Uterus (tissue), 4 donors: ENCODE measurements around the gene ADAP1. TPM values are rescaled to one million over a fixed set of nuclear protein-coding genes. Genes with fewer than 3 reads are reported as not detected.

Experiments used
- DNase-seq, 2 donors: peaks; one replicate each; pipeline ENCODE4 v3.0.0-alpha.2; 2019 to 2020
- H3K27ac ChIP-seq, 2 donors: fragments of 200-600 bp; sonication (generic); 1 replicate in 1 of 2; 2 replicates in 1 of 2; pipeline ENCODE4 v1.5.1; 2016 to 2018
- H3K27me3 ChIP-seq, 2 donors: fragments of 200-600 bp; sonication (generic); one replicate each; pipeline ENCODE4 v1.5.1; 2018 to 2019; ENCODE audit warnings: control low read depth in 1 of 2
- H3K36me3 ChIP-seq, 2 donors: fragments of 200-600 bp; sonication (generic); one replicate each; pipeline ENCODE4 v1.5.1; 2019; ENCODE audit warnings: control low read depth in 1 of 2
- H3K4me1 ChIP-seq, 2 donors: fragments of 200-600 bp; sonication (generic); one replicate each; pipeline ENCODE4 v1.5.1; 2018 to 2019; ENCODE audit warnings: control low read depth in 1 of 2
- H3K4me3 ChIP-seq, 2 donors: fragments of 200-600 bp; sonication (generic); 1 replicate in 1 of 2; 2 replicates in 1 of 2; pipeline ENCODE4 v1.5.1; 2018 to 2019; ENCODE audit warnings: mild to moderate bottlenecking in 1 of 2
- H3K9me3 ChIP-seq, 2 donors: fragments of 200-600 bp; sonication (generic); one replicate each; pipeline ENCODE4 v1.5.1; 2019; ENCODE audit warnings: control low read depth in 1 of 2
- POLR2A ChIP-seq, 2 donors: fragments of 450-650 bp; IDR thresholded peaks; one replicate each; pipeline ENCODE4 v1.6.1; 2016; ENCODE audit warnings: antibody characterized with exemption in 2 of 2, mild to moderate bottlenecking in 1 of 2, moderate library complexity in 1 of 2
- intact Hi-C: fragments of 100-400 bp; cut with DNase I; formaldehyde crosslinking; loops from one replicate; pipeline ENCODE4 v1.15.1; 2023; ENCODE audit warnings: low total_unique reads
- total RNA-seq, 4 donors: library from RNA; depleted of rRNA in 3 of 4; stranded (reverse); fragments of >200 nt in 3 of 4; gene quantifications; one replicate each; pipeline versions ENCODE4 v1.1.0 to v1.2.4, GENCODE V29; 2014 to 2023
- TF ChIP-seq, protein P1 (sequence below), 4 experiments: fragments of 200-600 bp in 2 of 4; fragments of 450-650 bp in 2 of 4; sonication (generic) in 2 of 4; IDR thresholded peaks; one replicate each; pipeline ENCODE4 v1.5.1; 2016 to 2019; ENCODE audit warnings: antibody characterized with exemption in 4 of 4, mild to moderate bottlenecking in 2 of 4, moderate library complexity in 1 of 4
- donor health status: DM: yes; HTN: yes; CAD: no.

The ADAP1 gene
- total RNA-seq, 4 donors from 2014 or later: 3.2 to 17.4 (median 10.9) TPM

DNA sequence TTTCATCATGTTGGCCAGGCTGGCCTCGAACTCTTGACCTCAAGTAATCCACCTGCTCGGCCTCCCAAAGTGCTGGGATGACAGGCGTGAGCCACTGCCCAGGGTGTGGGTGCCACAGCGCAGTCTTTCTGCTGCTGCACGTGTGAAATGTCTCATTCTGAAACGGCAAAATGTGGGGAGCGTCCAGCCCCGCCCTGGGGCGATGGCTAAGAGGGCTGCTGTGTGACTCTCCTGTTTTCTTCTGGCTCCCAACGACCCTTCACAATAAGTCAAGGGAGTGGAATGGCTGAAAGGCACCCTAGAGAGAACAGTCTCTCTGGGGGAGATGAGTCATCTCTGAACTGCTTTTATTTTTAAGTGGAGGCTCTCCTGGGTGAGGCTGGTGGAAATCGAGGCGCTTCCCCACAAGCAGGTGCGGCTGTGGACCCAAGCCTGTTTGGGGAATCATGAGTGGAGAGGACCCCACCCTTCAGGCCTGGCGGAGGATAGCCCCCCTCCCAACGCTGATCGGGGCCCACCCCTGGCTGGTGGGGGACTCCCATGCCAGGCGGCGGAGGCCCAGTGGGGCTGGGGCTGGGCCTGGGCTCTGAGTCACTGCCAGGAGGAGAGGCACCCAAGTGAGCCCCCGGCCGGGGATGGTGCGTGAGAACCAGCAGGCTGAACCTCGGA, 18.0 kb downstream of the ADAP1 start:
- Histone ChIP-seq H3K4me1 (no peaks in the 10 kb centered on the region), H3K27ac (no peak overlapping the region), H3K36me3 (no peaks in the 10 kb centered on the region), H3K27me3 (no peaks in the 10 kb centered on the region), H3K4me3 (no peak overlapping the region), H3K9me3 (no peaks in the 10 kb centered on the region)
- intact Hi-C loops: no loop called here
- no peak for DNase-seq
- TF ChIP-seq POLR2A (IDR thresholded peaks at IDR 0.05): no peak
- TF ChIP-seq, protein P1, sequence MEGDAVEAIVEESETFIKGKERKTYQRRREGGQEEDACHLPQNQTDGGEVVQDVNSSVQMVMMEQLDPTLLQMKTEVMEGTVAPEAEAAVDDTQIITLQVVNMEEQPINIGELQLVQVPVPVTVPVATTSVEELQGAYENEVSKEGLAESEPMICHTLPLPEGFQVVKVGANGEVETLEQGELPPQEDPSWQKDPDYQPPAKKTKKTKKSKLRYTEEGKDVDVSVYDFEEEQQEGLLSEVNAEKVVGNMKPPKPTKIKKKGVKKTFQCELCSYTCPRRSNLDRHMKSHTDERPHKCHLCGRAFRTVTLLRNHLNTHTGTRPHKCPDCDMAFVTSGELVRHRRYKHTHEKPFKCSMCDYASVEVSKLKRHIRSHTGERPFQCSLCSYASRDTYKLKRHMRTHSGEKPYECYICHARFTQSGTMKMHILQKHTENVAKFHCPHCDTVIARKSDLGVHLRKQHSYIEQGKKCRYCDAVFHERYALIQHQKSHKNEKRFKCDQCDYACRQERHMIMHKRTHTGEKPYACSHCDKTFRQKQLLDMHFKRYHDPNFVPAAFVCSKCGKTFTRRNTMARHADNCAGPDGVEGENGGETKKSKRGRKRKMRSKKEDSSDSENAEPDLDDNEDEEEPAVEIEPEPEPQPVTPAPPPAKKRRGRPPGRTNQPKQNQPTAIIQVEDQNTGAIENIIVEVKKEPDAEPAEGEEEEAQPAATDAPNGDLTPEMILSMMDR (IDR thresholded peaks at IDR 0.05): no peak

DNA sequence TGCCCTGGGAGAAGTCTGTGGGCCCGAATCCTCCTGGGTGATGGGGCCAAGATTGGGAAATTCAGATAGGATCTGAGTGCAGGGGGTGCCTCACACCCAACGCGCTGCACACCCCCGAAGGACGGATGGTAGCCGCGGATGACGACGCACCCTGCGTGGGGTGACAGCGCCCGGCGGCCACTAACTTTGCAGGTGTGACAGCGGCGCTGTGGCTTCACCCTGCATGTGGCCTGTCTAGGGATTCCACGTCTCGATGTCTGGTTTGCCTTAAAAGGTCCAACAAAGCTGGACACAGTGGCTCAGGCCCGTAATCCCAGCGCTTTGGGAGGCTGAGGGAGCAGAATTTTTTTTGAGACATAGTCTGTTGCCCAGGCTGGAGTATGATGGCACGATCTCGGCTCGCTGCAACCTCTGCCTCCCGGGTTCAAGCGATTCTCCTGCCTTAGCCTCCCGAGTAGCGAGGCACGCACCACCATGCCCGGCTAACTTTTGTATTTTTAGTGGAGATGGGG, 18.6 kb downstream of the ADAP1 start:
- no peak overlapping the region for H3K27ac ChIP-seq
- DNase-seq: no peak
- intact Hi-C loops: no loop called here
- no peaks in the 10 kb centered on the region for H3K4me1 ChIP-seq
- H3K27me3 ChIP-seq: no peaks in the 10 kb centered on the region
- H3K4me3 ChIP-seq: no peak overlapping the region
- no peaks in the 10 kb centered on the region for H3K9me3 ChIP-seq
- TF ChIP-seq POLR2A (IDR thresholded peaks at IDR 0.05): no peak
- TF ChIP-seq, protein P1 (IDR thresholded peaks at IDR 0.05): no peak
- H3K36me3 ChIP-seq: no peaks in the 10 kb centered on the region

DNA sequence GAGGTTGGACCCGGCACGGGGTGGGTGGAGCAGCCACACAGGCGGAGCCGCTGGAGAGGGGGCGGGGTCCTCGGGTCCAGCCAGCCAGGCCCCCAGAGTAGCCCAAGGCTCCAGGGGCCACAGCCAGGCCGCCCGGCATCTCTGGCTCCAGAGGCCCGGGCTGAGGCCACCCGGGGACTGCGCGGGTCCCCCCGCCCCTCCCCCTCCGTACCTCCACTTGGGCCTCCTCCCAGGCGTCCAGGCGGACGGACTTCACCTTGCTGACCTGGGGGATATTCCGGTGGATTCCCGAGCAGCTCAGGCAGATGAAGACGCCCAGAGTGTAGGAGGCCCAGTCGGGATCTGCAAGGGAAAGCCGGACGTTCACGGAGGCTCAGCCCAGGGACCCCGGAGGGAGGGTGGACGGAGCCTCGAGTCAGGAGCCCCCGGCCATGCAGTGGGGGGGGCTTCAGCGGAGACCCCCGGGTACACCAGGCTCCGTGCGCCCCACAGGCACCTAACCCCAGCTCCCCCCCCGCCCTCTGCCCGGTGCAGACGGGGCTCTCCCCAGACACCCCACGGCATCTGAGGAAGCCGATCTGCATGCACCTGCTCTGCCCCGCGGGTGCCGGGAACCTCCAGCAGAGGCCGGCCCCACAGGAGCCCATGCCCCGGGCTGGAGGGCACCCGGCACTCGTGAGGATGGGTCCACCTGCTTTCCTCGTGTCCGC, 19.2 kb downstream of the ADAP1 start:
- H3K36me3 ChIP-seq: no peaks in the 10 kb centered on the region
- H3K4me1 ChIP-seq: no peaks in the 10 kb centered on the region
- no peak overlapping the region for H3K27ac ChIP-seq
- H3K27me3 ChIP-seq: no peaks in the 10 kb centered on the region
- TF ChIP-seq, protein P1 (IDR thresholded peaks at IDR 0.05): no peak
- no peak for TF ChIP-seq POLR2A (IDR thresholded peaks at IDR 0.05)
- DNase-seq: no peak
- intact Hi-C loops: no loop called here
- no peak overlapping the region for H3K4me3 ChIP-seq
- H3K9me3 ChIP-seq: no peaks in the 10 kb centered on the region

DNA sequence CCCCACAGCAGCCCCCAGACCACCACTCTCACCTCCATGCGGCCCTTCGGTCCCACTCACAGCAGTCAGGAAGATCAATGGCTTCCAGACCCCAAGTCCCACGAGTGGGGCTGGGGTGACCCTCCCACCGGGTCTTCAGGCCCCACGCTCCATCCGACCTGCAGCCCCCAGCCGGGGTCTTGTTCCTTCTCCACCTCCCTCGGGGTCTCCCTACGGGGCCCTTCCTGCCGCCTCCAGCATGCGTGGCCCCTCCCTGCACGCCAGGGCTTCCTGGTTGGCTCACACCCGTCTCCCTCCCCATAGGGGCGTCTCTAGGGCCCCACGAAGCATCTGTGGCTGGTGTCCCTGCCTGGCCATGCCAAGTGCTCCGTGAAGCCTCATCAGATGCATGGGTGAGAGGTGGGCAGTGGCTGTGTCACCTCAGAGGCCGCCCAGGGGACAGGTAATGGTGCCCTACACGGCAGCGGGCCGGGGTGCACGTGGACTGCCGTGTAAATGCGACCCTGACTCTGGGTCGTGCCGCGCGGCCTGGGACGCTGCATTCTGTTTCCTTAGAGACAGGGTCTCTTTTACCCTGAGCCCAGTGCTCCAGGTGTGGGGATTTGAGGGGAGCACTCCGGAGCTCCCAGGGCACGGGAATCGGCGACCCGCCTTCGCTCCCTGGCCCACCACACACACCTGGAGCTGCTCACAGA, 19.9 kb downstream of the ADAP1 start:
- intact Hi-C loops: no loop called here

More for the DNA sequence above, 19.9 kb downstream of the ADAP1 start:
- DNase-seq: no peak
- Histone ChIP-seq H3K4me3 (no peak overlapping the region), H3K9me3 (no peaks in the 10 kb centered on the region), H3K4me1 (no peaks in the 10 kb centered on the region), H3K27ac (no peak overlapping the region), H3K36me3 (no peaks in the 10 kb centered on the region), H3K27me3 (no peaks in the 10 kb centered on the region)
- TF ChIP-seq POLR2A (IDR thresholded peaks at IDR 0.05): no peak
- TF ChIP-seq, protein P1 (IDR thresholded peaks at IDR 0.05): no peak
